Testis (tissue), 2 donors: ENCODE measurements around the gene GPC3.

ENCODE experiments used
- POLR2A ChIP-seq: fragments of 450-650 bp; IDR thresholded peaks from one replicate; pipeline ENCODE4 v1.6.1; 2017; ENCODE audit warnings: antibody characterized with exemption, mild to moderate bottlenecking, moderate library complexity
- TF ChIP-seq, protein P1 (sequence below), 3 experiments: fragments of 450-650 bp in 2 of 3; fragments of 200-600 bp in 1 of 3; sonication (generic) in 1 of 3; IDR thresholded peaks; one replicate each; pipeline ENCODE4 v1.5.1; 2016 to 2019; ENCODE audit warnings: antibody characterized with exemption in 3 of 3, mild to moderate bottlenecking in 2 of 3, moderate library complexity in 1 of 3

- TF ChIP-seq, protein P1, sequence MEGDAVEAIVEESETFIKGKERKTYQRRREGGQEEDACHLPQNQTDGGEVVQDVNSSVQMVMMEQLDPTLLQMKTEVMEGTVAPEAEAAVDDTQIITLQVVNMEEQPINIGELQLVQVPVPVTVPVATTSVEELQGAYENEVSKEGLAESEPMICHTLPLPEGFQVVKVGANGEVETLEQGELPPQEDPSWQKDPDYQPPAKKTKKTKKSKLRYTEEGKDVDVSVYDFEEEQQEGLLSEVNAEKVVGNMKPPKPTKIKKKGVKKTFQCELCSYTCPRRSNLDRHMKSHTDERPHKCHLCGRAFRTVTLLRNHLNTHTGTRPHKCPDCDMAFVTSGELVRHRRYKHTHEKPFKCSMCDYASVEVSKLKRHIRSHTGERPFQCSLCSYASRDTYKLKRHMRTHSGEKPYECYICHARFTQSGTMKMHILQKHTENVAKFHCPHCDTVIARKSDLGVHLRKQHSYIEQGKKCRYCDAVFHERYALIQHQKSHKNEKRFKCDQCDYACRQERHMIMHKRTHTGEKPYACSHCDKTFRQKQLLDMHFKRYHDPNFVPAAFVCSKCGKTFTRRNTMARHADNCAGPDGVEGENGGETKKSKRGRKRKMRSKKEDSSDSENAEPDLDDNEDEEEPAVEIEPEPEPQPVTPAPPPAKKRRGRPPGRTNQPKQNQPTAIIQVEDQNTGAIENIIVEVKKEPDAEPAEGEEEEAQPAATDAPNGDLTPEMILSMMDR (IDR thresholded peaks at IDR 0.05) = no peak
- no peak for TF ChIP-seq POLR2A
Measured at GRCh38 chrX:133815496-133815895, 169.9 kb downstream of the GPC3 start.
